ENCODE results near the gene FBLN7. TPM values are rescaled to one million over a fixed set of nuclear protein-coding genes. Genes with fewer than 3 reads are reported as not detected.

Gene FBLN7
- total and polyA plus RNA-seq, 2 of the 8 experiments (the other 6 are each of a cell fraction or from before 2014, with no cell fraction given): 0.30 to 0.77 TPM

GRCh38 chr2:112142525-112143078 is 4.4 kb downstream of the FBLN7 start:
- Histone ChIP-seq H4K5ac (ENCODE audit: insufficient read length, low read depth, low read length) (no peak overlapping the region), H2AFZ (ENCODE audit: low read length) (no peak overlapping the region), H3K4me1 (replicated peaks in 1 of 4; ENCODE audit: control insufficient read depth in 3 of 4, insufficient read depth in 4 of 4, low read length in 3 of 4) (peaks cover 0 to 6% (median 5%) of the 10 kb centered on the region in 4 experiments; a peak in 4 of 7 replicates), H2BK12ac (ENCODE audit: low read depth, low read length) (no peak overlapping the region; the same call in 1 of the 2 replicates), H4K8ac (ENCODE audit: extremely low read depth, insufficient read depth, low read length) (no peak overlapping the region), H3K9me3 (ENCODE audit: insufficient read depth in 2 of 2, low read depth in 1 of 2, low read length in 1 of 2) (no peaks in the 10 kb centered on the region), H3K56ac (replicated peaks; ENCODE audit: insufficient read length, low read depth, low read length) (no peak overlapping the region), H2BK120ac (replicated peaks; ENCODE audit: low read depth, low read length) (no peak overlapping the region), H3K27me3 (replicated peaks in 1 of 4; ENCODE audit: control insufficient read depth in 3 of 4, extremely low read depth in 1 of 4, insufficient read depth in 3 of 4, low read length in 3 of 4) (peaks cover 22 to 49% (median 35%) of the 10 kb centered on the region in 4 experiments), H3K27ac (ENCODE audit: low read depth, low read length) (no peak overlapping the region), H4K91ac (replicated peaks; ENCODE audit: insufficient read length, low read length) (no peak overlapping the region), H3K9ac (replicated peaks in 1 of 4; ENCODE audit: extremely low read depth in 1 of 4, low read depth in 3 of 4, low read length in 3 of 4) (no peak overlapping the region), H3K18ac (ENCODE audit: extremely low read depth, low read length) (no peak overlapping the region), H2BK5ac (ENCODE audit: low read depth, low read length) (no peak overlapping the region), H3K4me3 (ENCODE audit: extremely low read depth in 1 of 4, insufficient read depth in 2 of 4, low read depth in 3 of 4, low read length in 4 of 4) (no peak overlapping the region), H3K79me2 (ENCODE audit: control insufficient read depth in 1 of 2, insufficient read depth in 2 of 2, low read length in 2 of 2) (no peaks in the 10 kb centered on the region), H3K36me3 (ENCODE audit: control insufficient read depth in 2 of 4, insufficient read depth in 4 of 4, low read length in 3 of 4) (no peaks in the 10 kb centered on the region), H3K14ac (ENCODE audit: insufficient read length) (no peak overlapping the region), H2BK20ac (ENCODE audit: low read length) (no peak overlapping the region), H3K23ac (ENCODE audit: insufficient read length) (no peak overlapping the region), H4K20me1 (replicated peaks in 1 of 2; ENCODE audit: control insufficient read depth in 1 of 2, insufficient read depth in 2 of 2, low read length in 2 of 2) (peaks cover 0 to 2% of the 10 kb centered on the region in 2 experiments), H2BK15ac (ENCODE audit: low read length) (no peak overlapping the region), H2AK5ac (ENCODE audit: low read depth, low read length) (no peak overlapping the region), H3K23me2 (ENCODE audit: low read depth, low read length) (peaks cover 10% of the 10 kb centered on the region; the same call in 1 of the 2 replicates), H3K79me1 (ENCODE audit: low read depth, low read length) (no peaks in the 10 kb centered on the region), H3K4ac (replicated peaks; ENCODE audit: insufficient read length, low read depth, low read length) (no peak overlapping the region), H3K4me2 (ENCODE audit: insufficient read depth in 1 of 2, low read depth in 2 of 2, low read length in 2 of 2) (no peak overlapping the region)
- CTCF ChIA-PET (ENCODE audit: partially characterized antibody): no interaction called here
- TF ChIP-seq GTF2F1 (IDR thresholded peaks at IDR 0.05; ENCODE audit: borderline replicate concordance, low read depth, low read length) (no peak), EZH2 (IDR thresholded peaks at IDR 0.05; ENCODE audit: low read depth, low read length, severe bottlenecking) (no peak), EGR1 (IDR thresholded peaks at IDR 0.05; ENCODE audit: borderline replicate concordance, low read depth, low read length) (no peak), SP2 (IDR thresholded peaks at IDR 0.05; ENCODE audit: low read length) (no peak), CREB1 (IDR thresholded peaks at IDR 0.05) (no peak), KDM4A (IDR thresholded peaks at IDR 0.05; ENCODE audit: low read depth, low read length, severe bottlenecking) (no peak)
- DNase-seq (ENCODE audit: low read depth in 1 of 2, low spot score in 2 of 2) (peak in 1 of 2 experiments; percentile 39), FAIRE-seq (no peak)
- WGBS, 2 experiments (ENCODE audit: extremely low coverage in 1 of 2, insufficient coverage in 1 of 2, insufficient read length in 1 of 2, insufficient replicate concordance in 2 of 2, low coverage in 1 of 2, low lambda C conversion rate in 2 of 2, missing lambda C conversion rate in 1 of 2): 89% methylated on average over 8 of the region's 8 CpGs; no CpG with 5 or more reads in 1 of the 2 experiments
- POLR2A ChIA-PET (ENCODE audit: partially characterized antibody): no interaction called here

Data from H1 (cell line).